HG03045 (cell line): Measurements from ENCODE around the gene ATXN7L3B.
A peak's percentile ranks its signal among the peaks of the same experiment; 100 is the strongest.
"Not testable (repeated sequence)": the region's sequence is repeated elsewhere in the genome, so short reads cannot be mapped to it uniquely, and the experiment has no call there.

Experiments
- ATAC-seq: cut with Tn5 transposase; IDR thresholded peaks from one replicate; pipeline ENCODE4 v1.9.1; 2021; ENCODE audit warnings: mild to moderate bottlenecking, moderate library complexity; ENCODE audit not compliant: unreplicated experiment

The ATXN7L3B gene

GRCh38 chr12:74537707-74538385, at the start of gene ATXN7L3B:
ATXN7L3B (plus strand) TSS chr12:74537835; CDS start chr12:74538113, 278 bp downstream.
- ATAC-seq = peak; percentile 98

- peak; percentile 64 for ATAC-seq
Observed at GRCh38 chr12:74488134-74488533, 49.5 kb upstream of the ATXN7L3B start.

DNA sequence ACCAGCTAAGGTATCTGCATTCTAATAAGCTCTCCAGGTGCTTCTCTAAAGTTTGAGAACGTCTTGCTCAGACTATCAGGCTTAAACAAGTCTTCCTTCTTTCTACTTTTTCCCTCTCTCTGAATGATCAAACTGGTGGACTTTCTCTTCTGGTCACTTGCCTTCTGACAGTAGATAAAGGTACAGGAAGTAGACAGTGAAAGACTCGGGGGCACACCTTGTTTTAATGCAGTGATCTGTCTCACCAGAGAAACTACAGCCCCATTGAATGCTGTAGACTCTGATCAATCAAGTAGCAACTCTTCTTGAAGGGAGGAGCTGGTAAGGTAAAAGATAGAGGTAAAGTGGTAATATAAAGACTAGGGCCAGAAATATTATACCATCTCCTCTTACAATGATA, 48.1 kb upstream of the ATXN7L3B start:
- no peak for ATAC-seq

- ATAC-seq = peak; percentile 76
Observed at GRCh38 chr12:74490390-74491064, 47.1 kb upstream of the ATXN7L3B start.

DNA sequence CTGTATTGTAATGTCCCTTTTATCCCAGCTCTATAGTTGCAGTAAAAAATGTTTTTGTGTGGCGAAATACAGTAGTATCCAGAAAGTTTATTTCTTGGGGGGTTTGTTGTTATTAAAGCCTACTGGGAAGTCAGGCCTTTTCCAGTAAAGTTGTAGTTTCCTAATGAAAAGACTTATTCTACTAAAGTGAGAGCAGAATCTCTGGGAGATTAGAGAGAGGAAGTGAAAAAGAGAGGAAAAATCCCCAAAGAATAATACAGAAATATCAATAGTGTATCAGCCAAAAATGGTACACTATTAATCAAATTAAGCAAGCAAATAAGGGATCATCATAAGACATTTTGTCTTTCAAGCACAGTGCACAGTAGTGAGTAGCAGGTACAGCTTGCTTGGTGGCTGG, 46.3 kb upstream of the ATXN7L3B start:
- ATAC-seq = no peak

DNA sequence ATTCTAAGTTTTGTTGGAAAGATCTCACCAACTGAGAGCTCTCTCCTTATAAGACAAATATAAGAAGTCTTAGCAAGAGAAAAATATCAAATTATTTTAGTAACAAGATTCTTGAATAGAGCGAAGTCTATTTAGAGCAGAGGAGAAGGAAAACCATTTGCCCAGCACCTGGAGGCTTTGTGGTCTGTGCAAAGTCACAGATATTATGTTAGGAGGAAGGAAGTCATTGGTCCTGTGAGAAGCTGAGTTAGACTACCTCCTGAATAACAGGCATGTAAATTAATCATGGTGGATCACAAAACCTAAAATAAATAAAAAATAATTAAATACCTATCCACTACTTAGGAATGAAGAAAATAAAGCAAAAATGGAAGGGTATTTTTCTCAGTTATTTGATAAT, 38.4 kb upstream of the ATXN7L3B start:
- ATAC-seq = no peak

GRCh38 chr12:74508873-74509657, 28.6 kb upstream of the ATXN7L3B start:
- ATAC-seq = not testable (repeated sequence)

- no peak for ATAC-seq
Observed at GRCh38 chr12:74509886-74510285, 27.7 kb upstream of the ATXN7L3B start.

- no peak for ATAC-seq
Observed at GRCh38 chr12:74514098-74514872, 23.4 kb upstream of the ATXN7L3B start.

DNA sequence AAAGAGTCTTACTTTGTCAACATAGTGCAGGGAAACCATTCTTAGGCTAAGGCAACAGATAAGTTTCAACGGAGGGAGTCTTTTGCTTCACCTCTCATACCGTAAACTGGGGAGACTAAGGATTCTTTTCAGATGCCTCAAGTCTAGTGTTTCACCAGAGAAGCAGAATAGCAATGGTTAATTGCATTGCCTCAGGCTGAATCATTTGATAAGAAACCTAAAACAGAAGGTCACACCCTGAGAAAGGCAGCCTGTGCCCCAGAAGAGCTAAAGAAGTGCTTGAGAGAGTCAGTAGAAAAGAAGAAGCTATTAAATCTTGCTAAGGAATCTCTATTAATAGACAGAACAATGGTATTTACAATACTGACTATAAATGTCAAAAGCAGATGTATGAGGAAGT, 21.8 kb upstream of the ATXN7L3B start:
- ATAC-seq = no peak

- ATAC-seq = no peak
Observed at GRCh38 chr12:74526535-74526934, 11.1 kb upstream of the ATXN7L3B start.

DNA sequence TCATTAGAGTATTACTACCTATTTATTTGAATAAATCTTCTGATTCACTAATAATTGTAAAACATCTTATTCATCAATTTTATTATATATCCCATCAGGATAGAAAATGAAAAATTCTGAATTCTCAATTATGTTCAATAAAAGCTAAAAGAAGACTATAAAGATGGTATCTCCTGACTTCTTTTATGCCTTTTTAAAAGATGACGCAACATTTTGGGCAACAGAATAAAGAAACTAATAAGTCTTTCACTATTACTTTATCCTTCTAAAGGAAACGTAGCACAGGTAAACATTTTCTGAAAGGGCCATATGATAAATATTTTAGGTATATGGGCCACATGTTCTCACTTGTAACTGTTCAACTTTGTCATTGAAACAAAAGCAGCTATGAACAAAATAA, 10.1 kb upstream of the ATXN7L3B start:
- ATAC-seq = no peak

DNA sequence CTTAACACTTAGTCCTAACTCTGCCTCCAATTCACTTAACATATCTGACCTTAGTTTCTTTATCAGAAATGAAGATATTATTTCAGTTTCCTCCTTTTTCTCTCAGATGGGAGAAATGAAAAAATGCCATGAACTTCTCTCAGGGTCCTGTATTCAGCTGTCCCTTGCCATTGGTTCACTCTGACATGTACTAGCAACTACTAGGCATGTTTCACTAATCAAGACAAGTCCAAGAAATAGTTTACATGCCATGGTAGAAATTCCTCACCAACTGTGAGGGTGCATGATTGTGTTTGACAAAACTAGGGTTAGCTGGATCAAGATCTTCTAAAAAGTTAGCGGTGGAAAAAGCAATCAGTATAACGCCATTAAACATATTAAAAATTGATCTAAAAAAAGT, 7.0 kb upstream of the ATXN7L3B start:
- ATAC-seq = no peak

DNA sequence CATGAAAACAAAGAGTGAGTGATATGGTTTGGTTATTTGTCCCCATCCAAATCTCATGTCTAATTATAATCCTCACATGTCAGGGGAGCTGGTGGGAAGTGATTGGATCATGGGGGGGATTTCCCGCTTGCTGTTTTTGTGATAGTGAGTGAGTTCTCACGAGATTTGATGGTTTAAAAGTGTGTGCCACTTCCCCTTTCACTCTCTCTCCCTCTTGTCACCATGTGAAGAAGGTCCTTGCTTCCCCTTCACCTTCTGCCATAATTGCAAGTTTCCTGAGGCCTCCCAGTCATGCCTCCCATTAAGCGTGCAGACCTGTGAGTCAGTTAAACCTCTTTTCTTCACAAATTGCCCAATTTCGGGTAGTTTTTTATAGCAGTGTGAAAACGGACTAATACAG, 2.1 kb upstream of the ATXN7L3B start:
- ATAC-seq = no peak

- peak; percentile 53 for ATAC-seq
Observed at GRCh38 chr12:74537126-74537706, 419 bp upstream of the ATXN7L3B start.

GRCh38 chr12:74538491-74539258, 1.0 kb downstream of the ATXN7L3B start:
- ATAC-seq = no peak

- ATAC-seq = no peak
Observed at GRCh38 chr12:74539261-74539660, 1.6 kb downstream of the ATXN7L3B start.

GRCh38 chr12:74539765-74540526, 2.3 kb downstream of the ATXN7L3B start:
- no peak for ATAC-seq

- ATAC-seq = no peak
Observed at GRCh38 chr12:74541074-74541473, 3.4 kb downstream of the ATXN7L3B start.
